ENCODE data around the gene ATP6V0D1. TPM values are rescaled to one million over a fixed set of nuclear protein-coding genes. Genes with fewer than 3 reads are reported as not detected.

ATP6V0D1 gene
- total RNA-seq, 1 donor from 2014 or later = 143 TPM

DNA sequence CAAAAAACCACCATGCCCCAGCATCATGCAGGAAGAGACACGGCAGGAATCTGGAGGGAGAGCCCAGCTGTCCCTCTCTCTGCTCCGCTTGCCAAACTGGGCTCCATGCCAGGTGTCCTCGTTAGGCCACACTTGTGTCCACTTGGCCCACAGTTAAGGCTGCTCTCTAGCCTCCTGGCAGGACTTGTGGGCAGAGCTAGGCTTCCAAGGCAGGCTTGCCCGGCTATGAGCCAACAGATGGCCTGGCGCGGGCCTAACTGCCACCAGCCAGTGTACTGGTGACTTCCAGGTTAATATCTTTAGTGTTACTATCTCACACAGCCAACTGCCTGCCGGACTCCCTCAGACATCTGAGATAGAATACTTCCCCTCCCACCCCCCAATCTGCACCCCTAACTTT, 10.6 kb downstream of the ATP6V0D1 start:
- Histone ChIP-seq H3K36me3 (no peaks in the 10 kb centered on the region), H3K4me1 (peaks cover 65% of the 10 kb centered on the region), H3K4me3 (no peak overlapping the region), H3K9me3 (no peaks in the 10 kb centered on the region), H3K27ac (no peak overlapping the region), H3K27me3 (no peaks in the 10 kb centered on the region)
- DNase-seq (peak; percentile 89), ATAC-seq (peak; percentile 69)
- intact Hi-C loops (cut with DNase I) = no loop called here
- TF ChIP-seq, protein P1, sequence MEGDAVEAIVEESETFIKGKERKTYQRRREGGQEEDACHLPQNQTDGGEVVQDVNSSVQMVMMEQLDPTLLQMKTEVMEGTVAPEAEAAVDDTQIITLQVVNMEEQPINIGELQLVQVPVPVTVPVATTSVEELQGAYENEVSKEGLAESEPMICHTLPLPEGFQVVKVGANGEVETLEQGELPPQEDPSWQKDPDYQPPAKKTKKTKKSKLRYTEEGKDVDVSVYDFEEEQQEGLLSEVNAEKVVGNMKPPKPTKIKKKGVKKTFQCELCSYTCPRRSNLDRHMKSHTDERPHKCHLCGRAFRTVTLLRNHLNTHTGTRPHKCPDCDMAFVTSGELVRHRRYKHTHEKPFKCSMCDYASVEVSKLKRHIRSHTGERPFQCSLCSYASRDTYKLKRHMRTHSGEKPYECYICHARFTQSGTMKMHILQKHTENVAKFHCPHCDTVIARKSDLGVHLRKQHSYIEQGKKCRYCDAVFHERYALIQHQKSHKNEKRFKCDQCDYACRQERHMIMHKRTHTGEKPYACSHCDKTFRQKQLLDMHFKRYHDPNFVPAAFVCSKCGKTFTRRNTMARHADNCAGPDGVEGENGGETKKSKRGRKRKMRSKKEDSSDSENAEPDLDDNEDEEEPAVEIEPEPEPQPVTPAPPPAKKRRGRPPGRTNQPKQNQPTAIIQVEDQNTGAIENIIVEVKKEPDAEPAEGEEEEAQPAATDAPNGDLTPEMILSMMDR (IDR thresholded peaks at IDR 0.05) = no peak

DNA sequence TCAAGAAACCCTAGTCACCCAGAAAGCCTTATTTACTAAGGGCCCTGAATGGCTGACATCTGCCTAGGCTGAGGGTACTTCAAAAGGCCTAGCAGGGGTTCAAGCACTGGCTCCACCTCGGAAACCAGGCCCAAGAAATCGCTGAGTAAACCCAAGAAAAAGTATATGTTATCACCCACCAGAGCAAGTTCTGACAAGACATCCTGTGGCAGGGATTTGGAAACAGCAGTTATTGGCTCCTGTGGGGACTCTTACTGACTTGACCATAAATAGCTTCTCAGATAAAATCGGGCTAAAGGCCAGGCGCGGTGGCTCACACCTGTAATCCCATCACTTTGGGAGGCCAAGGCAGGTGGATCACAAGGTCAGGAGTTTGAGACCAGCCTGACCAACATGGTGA, 12.2 kb downstream of the ATP6V0D1 start:
- Histone ChIP-seq H3K36me3 (no peaks in the 10 kb centered on the region), H3K4me1 (peaks cover 57% of the 10 kb centered on the region), H3K9me3 (no peaks in the 10 kb centered on the region), H3K27me3 (no peaks in the 10 kb centered on the region), H3K27ac (no peak overlapping the region), H3K4me3 (no peak overlapping the region)
- no peak for DNase-seq
- TF ChIP-seq, protein P1 (IDR thresholded peaks at IDR 0.05) = no peak
- no peak for ATAC-seq
- intact Hi-C loops (cut with DNase I) = no loop called here

DNA sequence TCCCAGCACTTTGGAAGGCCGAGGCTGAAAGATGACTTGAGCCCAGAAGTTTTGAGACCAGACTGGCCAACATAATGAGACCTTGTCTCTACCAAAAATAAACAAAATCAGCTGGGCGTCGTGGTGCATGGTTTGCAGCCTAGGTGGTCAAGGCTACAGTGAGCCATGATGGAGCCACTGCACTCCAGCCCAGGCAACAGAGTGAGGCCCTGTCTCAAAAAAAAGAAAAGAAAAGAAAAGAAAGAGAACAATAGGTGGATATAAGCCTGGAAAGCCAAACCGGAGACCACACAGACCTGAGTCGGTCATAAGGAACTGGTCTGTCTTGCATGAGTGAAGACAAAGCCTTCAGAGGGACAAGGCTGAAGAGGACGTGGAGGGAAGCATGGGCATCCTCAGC, 14.4 kb downstream of the ATP6V0D1 start:
- no peak for ATAC-seq

DNA sequence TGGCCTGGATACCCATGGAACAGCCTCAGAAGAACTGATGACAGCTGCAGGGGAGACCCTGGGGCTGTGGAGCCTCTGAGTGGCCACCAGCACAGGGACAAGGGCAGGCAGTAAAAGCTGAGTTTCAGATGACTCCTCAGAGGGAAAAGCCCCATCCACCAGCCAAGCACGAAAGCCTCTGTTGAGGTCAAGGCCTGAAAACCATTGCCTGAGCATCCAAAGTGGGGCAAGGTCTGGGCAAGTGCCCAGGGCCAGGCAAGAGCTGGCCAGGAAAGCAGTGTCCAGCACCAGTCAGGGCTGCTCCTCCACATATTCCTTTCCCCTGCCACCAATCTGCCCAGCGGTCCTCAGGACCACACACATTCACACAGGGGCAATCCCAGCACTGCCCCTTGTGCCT, 16.4 kb downstream of the ATP6V0D1 start:
- H3K4me1 ChIP-seq = peaks cover 58% of the 10 kb centered on the region
- H3K36me3 ChIP-seq = peaks cover 11% of the 10 kb centered on the region
- TF ChIP-seq, protein P1 (IDR thresholded peaks at IDR 0.05) = no peak
- H3K4me3 ChIP-seq = no peak overlapping the region
- ATAC-seq = no peak
- no peaks in the 10 kb centered on the region for H3K9me3 ChIP-seq
- no peak for DNase-seq
- intact Hi-C loops (cut with DNase I) = no loop called here
- H3K27ac ChIP-seq = no peak overlapping the region
- H3K27me3 ChIP-seq = no peaks in the 10 kb centered on the region

More for the DNA sequence above, 14.4 kb downstream of the ATP6V0D1 start:
- H3K27ac ChIP-seq = no peak overlapping the region
- no peaks in the 10 kb centered on the region for H3K36me3 ChIP-seq
- DNase-seq = no peak
- intact Hi-C loops (cut with DNase I) = no loop called here
- no peaks in the 10 kb centered on the region for H3K27me3 ChIP-seq
- H3K4me3 ChIP-seq = no peak overlapping the region
- H3K9me3 ChIP-seq = no peaks in the 10 kb centered on the region
- TF ChIP-seq, protein P1 (IDR thresholded peaks at IDR 0.05) = no peak
- H3K4me1 ChIP-seq = peaks cover 54% of the 10 kb centered on the region

DNA sequence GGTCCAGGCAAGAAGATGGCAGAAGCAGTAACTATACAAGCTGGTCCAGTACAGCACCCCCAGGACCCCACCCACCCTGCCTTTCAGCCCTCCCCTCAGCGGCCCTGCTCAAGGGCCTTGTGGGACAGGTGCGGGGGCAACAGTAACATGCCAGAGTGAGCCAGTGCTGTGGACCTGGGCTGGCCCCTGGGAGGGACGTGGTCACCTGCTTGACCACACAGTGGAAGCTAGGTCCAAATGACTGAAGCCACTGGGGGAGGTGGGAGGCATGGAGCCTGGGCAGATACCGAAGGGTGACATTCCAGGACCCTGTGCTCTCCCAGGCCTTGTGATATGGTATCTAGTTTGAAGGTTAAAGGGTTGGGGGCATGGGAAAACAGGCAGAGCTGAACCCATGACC, 17.3 kb downstream of the ATP6V0D1 start:
- DNase-seq (no peak), ATAC-seq (no peak)
- Histone ChIP-seq H3K4me1 (peaks cover 61% of the 10 kb centered on the region), H3K27ac (no peak overlapping the region), H3K36me3 (peaks cover 11% of the 10 kb centered on the region), H3K9me3 (no peaks in the 10 kb centered on the region), H3K4me3 (no peak overlapping the region), H3K27me3 (no peaks in the 10 kb centered on the region)
- intact Hi-C loops (cut with DNase I) = no loop called here
- TF ChIP-seq, protein P1 (IDR thresholded peaks at IDR 0.05) = no peak

DNA sequence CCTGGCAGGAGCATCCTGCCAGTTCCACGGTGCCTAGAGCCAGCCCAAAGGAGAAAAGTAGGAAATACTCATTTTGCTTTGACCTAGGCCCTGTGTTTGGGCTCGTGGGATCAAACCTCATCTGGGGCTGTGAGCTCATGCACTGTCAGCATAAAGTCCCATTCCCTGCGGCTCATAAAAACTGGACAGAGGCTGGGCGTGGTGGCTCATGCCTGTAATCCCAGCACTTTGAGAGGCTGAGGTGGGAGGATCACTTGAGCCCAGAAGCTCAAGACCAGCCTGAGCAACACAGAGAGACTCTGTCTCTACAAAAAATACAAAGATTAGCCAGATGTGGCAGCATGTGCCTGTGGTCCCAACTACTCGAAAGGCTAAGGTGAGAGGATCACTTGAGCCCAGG, 17.9 kb downstream of the ATP6V0D1 start:
- H3K4me1 ChIP-seq = peaks cover 61% of the 10 kb centered on the region
- DNase-seq = no peak
- H3K9me3 ChIP-seq = no peaks in the 10 kb centered on the region
- H3K27ac ChIP-seq = no peak overlapping the region
- TF ChIP-seq, protein P1 (IDR thresholded peaks at IDR 0.05) = no peak
- intact Hi-C loops (cut with DNase I) = no loop called here
- H3K36me3 ChIP-seq = peaks cover 11% of the 10 kb centered on the region
- no peak for ATAC-seq
- no peak overlapping the region for H3K4me3 ChIP-seq
- H3K27me3 ChIP-seq = no peaks in the 10 kb centered on the region

All from upper lobe of right lung (tissue), 1 donor.